Neural crest cell (in vitro differentiated cells): ENCODE measurements around the gene ROBO1. TPM values are rescaled to one million over a fixed set of nuclear protein-coding genes. Genes with fewer than 3 reads are reported as not detected.

Experiments
- DNase-seq: peaks from one replicate; pipeline ENCODE4 v3.0.0; 2021; ENCODE audit warnings: low read depth, mixed read lengths, low spot score
- H3K27ac Mint-ChIP-seq: one replicate; pipeline ENCODE4 v1.8.0; 2021; ENCODE audit warnings: mild to moderate bottlenecking, mixed read lengths; ENCODE audit not compliant: unreplicated experiment
- H3K27me3 Mint-ChIP-seq: 2 replicates; pipeline ENCODE4 v1.8.0; 2021; ENCODE audit warnings: low read depth, mild to moderate bottlenecking, mixed read lengths
- H3K36me3 Mint-ChIP-seq: 2 replicates; pipeline ENCODE4 v1.8.0; 2021; ENCODE audit warnings: low read depth, mild to moderate bottlenecking, mixed read lengths
- H3K4me1 Mint-ChIP-seq: 2 replicates; pipeline ENCODE4 v1.8.0; 2021; ENCODE audit warnings: mixed read lengths
- H3K4me3 Mint-ChIP-seq: one replicate; pipeline ENCODE4 v1.8.0; 2021; ENCODE audit warnings: mild to moderate bottlenecking, mixed read lengths
- H3K9me3 Mint-ChIP-seq: 2 replicates; pipeline ENCODE4 v1.8.0; 2021; ENCODE audit warnings: mixed read lengths
- CTCF ChIP-seq: fragments of 200-600 bp; sonication (generic); conservative IDR thresholded peaks from 2 replicates; pipeline ENCODE4 v1.5.0; 2021; ENCODE audit warnings: antibody characterized with exemption, mild to moderate bottlenecking
- total RNA-seq: library from RNA; stranded (reverse); gene quantifications from 2 replicates; pipeline ENCODE4 v1.2.1, GENCODE V29; 2021

ROBO1 gene
- total RNA-seq, 1 donor from 2014 or later: 88.7 TPM

GRCh38 chr3:79257791-79258190 lies 510.0 kb downstream of the ROBO1 start:
- no peak for TF ChIP-seq CTCF
- DNase-seq: no peak
- H3K4me3 Mint-ChIP-seq: no peak overlapping the region
- no peaks in the 10 kb centered on the region for H3K27me3 Mint-ChIP-seq
- H3K36me3 Mint-ChIP-seq: no peaks in the 10 kb centered on the region
- no peak overlapping the region for H3K27ac Mint-ChIP-seq
- H3K4me1 Mint-ChIP-seq: no peaks in the 10 kb centered on the region
- no peaks in the 10 kb centered on the region for H3K9me3 Mint-ChIP-seq

- DNase-seq: no peak
- H3K4me3 Mint-ChIP-seq: no peak overlapping the region
- H3K4me1 Mint-ChIP-seq: no peaks in the 10 kb centered on the region
- H3K36me3 Mint-ChIP-seq: no peaks in the 10 kb centered on the region
- TF ChIP-seq CTCF: no peak
- no peak overlapping the region for H3K27ac Mint-ChIP-seq
- H3K9me3 Mint-ChIP-seq: no peaks in the 10 kb centered on the region
- no peaks in the 10 kb centered on the region for H3K27me3 Mint-ChIP-seq
Observed at GRCh38 chr3:79255702-79256101, 512.1 kb downstream of the ROBO1 start.

- DNase-seq: no peak
- H3K36me3 Mint-ChIP-seq: no peaks in the 10 kb centered on the region
- H3K27ac Mint-ChIP-seq: no peak overlapping the region
- no peak overlapping the region for H3K4me3 Mint-ChIP-seq
- H3K27me3 Mint-ChIP-seq: no peaks in the 10 kb centered on the region
- no peak for TF ChIP-seq CTCF
- no peaks in the 10 kb centered on the region for H3K9me3 Mint-ChIP-seq
- no peaks in the 10 kb centered on the region for H3K4me1 Mint-ChIP-seq
Observed at GRCh38 chr3:79255292-79255691, 512.5 kb downstream of the ROBO1 start.

- H3K4me3 Mint-ChIP-seq: no peak overlapping the region
- H3K9me3 Mint-ChIP-seq: no peaks in the 10 kb centered on the region
- H3K27ac Mint-ChIP-seq: no peak overlapping the region
- TF ChIP-seq CTCF: no peak
- no peaks in the 10 kb centered on the region for H3K36me3 Mint-ChIP-seq
- H3K27me3 Mint-ChIP-seq: no peaks in the 10 kb centered on the region
- H3K4me1 Mint-ChIP-seq: no peaks in the 10 kb centered on the region
- no peak for DNase-seq
Observed at GRCh38 chr3:79253704-79254103, 514.1 kb downstream of the ROBO1 start.

- TF ChIP-seq CTCF: no peak
- Mint-ChIP-seq H3K4me1 (no peaks in the 10 kb centered on the region), H3K4me3 (no peak overlapping the region), H3K36me3 (no peaks in the 10 kb centered on the region), H3K9me3 (no peaks in the 10 kb centered on the region), H3K27me3 (no peaks in the 10 kb centered on the region), H3K27ac (no peak overlapping the region)
- DNase-seq: no peak
Observed at GRCh38 chr3:79253271-79253670, 514.5 kb downstream of the ROBO1 start.

GRCh38 chr3:79250746-79251145 lies 517.1 kb downstream of the ROBO1 start:
- no peaks in the 10 kb centered on the region for H3K9me3 Mint-ChIP-seq
- TF ChIP-seq CTCF: no peak
- H3K4me3 Mint-ChIP-seq: no peak overlapping the region
- DNase-seq: no peak
- H3K36me3 Mint-ChIP-seq: no peaks in the 10 kb centered on the region
- no peaks in the 10 kb centered on the region for H3K27me3 Mint-ChIP-seq
- H3K27ac Mint-ChIP-seq: no peak overlapping the region
- peaks cover 6% of the 10 kb centered on the region for H3K4me1 Mint-ChIP-seq
